ENCODE results near the gene VSTM2L. TPM values are rescaled to one million over a fixed set of nuclear protein-coding genes. Genes with fewer than 3 reads are reported as not detected.
"Not testable (repeated sequence)": the region's sequence is repeated elsewhere in the genome, so short reads cannot be mapped to it uniquely, and the experiment has no call there.

Gene VSTM2L
- total and polyA plus RNA-seq, 2 experiments from 2014 or later = 4.1 to 9.2 TPM

DNA sequence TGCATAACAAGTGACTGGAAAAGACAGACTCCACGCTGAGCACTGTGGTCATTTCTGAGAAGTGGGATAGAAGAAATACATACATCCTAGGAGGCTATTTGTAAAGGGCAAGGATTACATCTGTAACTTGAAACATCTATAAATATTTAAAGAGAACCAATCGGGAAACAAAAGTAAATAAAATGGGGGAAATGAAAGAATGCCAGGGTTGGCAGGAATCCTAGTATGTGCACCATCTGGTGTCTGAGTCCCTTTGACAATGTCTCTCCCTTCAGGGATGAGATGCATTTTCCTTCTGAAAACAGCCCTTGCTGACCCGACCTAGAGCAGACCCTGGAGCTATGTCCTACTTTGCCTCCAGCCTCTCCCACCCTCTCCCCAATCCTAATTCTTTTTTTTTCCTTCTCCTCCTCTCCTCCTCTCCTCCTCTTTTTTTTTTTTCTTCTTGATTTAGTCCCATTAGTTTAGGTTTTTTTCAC is 53.2 kb downstream of the VSTM2L start:
- Histone ChIP-seq H3K79me2 (ENCODE audit: insufficient read depth) (no peaks in the 10 kb centered on the region), H2AFZ (no peak overlapping the region), H3K4me2 (ENCODE audit: unreplicated experiment) (no peak overlapping the region), H3K36me3 (ENCODE audit: low read depth) (no peaks in the 10 kb centered on the region), H3K27me3 (replicated peaks; ENCODE audit: insufficient read depth) (peaks cover 33% of the 10 kb centered on the region), H3K27ac (no peak overlapping the region), H3K4me1 (ENCODE audit: insufficient read depth) (no peaks in the 10 kb centered on the region), H3K9ac (no peak overlapping the region), H3K9me3 (ENCODE audit: low read depth) (no peaks in the 10 kb centered on the region), H3F3A (ENCODE audit: insufficient read depth) (no peaks in the 10 kb centered on the region), H4K20me1 (ENCODE audit: insufficient read depth) (no peaks in the 10 kb centered on the region), H3K9me2 (ENCODE audit: insufficient read depth) (no peaks in the 10 kb centered on the region), H3K4me3 (no peak overlapping the region)
- in situ Hi-C loops (cut with MboI) = no loop called here
- 12 to 14% methylated on average over 3 of the region's 3 CpGs for WGBS, 2 experiments (ENCODE audit: low coverage in 1 of 2, low lambda C conversion rate in 2 of 2, missing lambda C conversion rate in 2 of 2)
- no peak for DNase-seq
- no peak for TF ChIP-seq EZH2 (IDR thresholded peaks at IDR 0.05; ENCODE audit: insufficient read depth, poor library complexity, severe bottlenecking)

DNA sequence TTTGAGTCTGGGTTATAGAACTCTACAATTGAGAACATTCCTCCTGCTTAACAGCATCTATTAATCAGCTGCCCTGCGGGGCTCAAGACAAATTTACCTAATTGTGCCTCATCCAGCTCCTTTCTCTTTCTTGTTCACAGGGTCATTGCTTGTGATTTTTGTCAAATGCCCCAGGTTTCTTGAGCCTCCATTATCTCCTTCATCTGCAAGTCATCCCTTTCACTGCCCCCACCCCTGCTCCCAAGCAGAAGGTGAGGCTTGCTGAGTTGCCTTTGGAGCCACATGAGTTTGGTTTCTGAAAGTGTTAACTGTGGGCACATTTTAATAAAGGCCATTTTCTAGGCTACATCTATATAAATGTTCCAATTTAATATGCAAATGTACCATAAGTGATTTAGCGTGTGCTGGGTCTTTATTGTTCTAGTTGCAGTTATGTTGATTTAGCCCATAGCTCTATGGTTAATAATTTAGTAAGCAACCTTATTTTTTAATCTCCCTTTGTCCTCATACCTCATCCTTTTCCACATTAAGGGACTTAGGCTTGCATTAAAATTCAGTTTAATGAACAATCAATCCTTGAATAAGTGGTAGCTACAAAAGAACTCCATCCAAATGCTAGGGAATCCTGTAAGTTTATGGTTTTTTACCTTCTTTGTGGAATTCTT is 56.1 kb downstream of the VSTM2L start:
- H3K79me2 ChIP-seq (ENCODE audit: insufficient read depth) = no peaks in the 10 kb centered on the region
- 75 to 76% methylated on average over 2 of the region's 2 CpGs for WGBS, 2 experiments (ENCODE audit: low coverage in 1 of 2, low lambda C conversion rate in 2 of 2, missing lambda C conversion rate in 2 of 2)
- H2AFZ ChIP-seq = no peak overlapping the region
- no peaks in the 10 kb centered on the region for H3K9me2 ChIP-seq (ENCODE audit: insufficient read depth)
- no peak overlapping the region for H3K4me2 ChIP-seq (ENCODE audit: unreplicated experiment)
- TF ChIP-seq EZH2 (IDR thresholded peaks at IDR 0.05; ENCODE audit: insufficient read depth, poor library complexity, severe bottlenecking) (no peak), EZH2phosphoT487 (IDR thresholded peaks at IDR 0.05; ENCODE audit: insufficient read depth, low read depth) (no peak)
- no peaks in the 10 kb centered on the region for H3K9me3 ChIP-seq (ENCODE audit: low read depth)
- H3K36me3 ChIP-seq (ENCODE audit: low read depth) = no peaks in the 10 kb centered on the region
- H4K20me1 ChIP-seq (ENCODE audit: insufficient read depth) = no peaks in the 10 kb centered on the region
- H3K4me3 ChIP-seq = no peak overlapping the region
- DNase-seq = no peak
- H3K27me3 ChIP-seq (replicated peaks; ENCODE audit: insufficient read depth) = peaks cover 33% of the 10 kb centered on the region
- H3K27ac ChIP-seq = no peak overlapping the region
- no peaks in the 10 kb centered on the region for H3F3A ChIP-seq (ENCODE audit: insufficient read depth)
- no peak overlapping the region for H3K9ac ChIP-seq
- in situ Hi-C loops (cut with MboI) = no loop called here
- no peaks in the 10 kb centered on the region for H3K4me1 ChIP-seq (ENCODE audit: insufficient read depth)

DNA sequence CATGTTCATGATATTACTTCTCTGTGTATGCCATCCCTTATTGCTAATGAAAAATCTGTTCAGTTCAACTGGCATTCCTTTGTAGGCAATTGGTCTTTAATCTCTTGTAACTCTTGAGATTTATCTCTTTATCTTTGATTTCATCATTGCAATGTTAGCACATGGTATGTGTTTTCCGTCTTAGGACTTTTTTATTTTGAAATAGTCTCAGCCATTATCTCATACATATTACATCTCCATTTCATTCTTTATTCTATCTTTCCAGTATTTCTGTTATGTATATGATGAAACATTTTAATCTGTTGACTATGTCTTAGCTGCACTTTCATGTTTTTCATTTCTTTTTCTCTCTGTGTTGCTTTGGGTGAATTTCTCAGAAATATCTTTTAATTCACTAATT is 58.1 kb downstream of the VSTM2L start:
- H3K9ac ChIP-seq = no peak overlapping the region
- H2AFZ ChIP-seq = no peak overlapping the region
- DNase-seq = no peak
- H4K20me1 ChIP-seq (ENCODE audit: insufficient read depth) = no peaks in the 10 kb centered on the region
- WGBS, 2 experiments (ENCODE audit: low coverage in 1 of 2, low lambda C conversion rate in 2 of 2, missing lambda C conversion rate in 2 of 2) = 88 to 90% methylated on average over 1 of the region's 1 CpG
- TF ChIP-seq EZH2phosphoT487 (IDR thresholded peaks at IDR 0.05; ENCODE audit: insufficient read depth, low read depth) (no peak), EZH2 (IDR thresholded peaks at IDR 0.05; ENCODE audit: insufficient read depth, poor library complexity, severe bottlenecking) (no peak)
- H3K36me3 ChIP-seq (ENCODE audit: low read depth) = no peaks in the 10 kb centered on the region
- H3K27ac ChIP-seq = no peak overlapping the region
- no peak overlapping the region for H3K4me2 ChIP-seq (ENCODE audit: unreplicated experiment)
- H3K9me3 ChIP-seq (ENCODE audit: low read depth) = no peaks in the 10 kb centered on the region
- H3K4me1 ChIP-seq (ENCODE audit: insufficient read depth) = no peaks in the 10 kb centered on the region
- no peaks in the 10 kb centered on the region for H3K9me2 ChIP-seq (ENCODE audit: insufficient read depth)
- in situ Hi-C loops (cut with MboI) = no loop called here
- no peak overlapping the region for H3K4me3 ChIP-seq
- H3F3A ChIP-seq (ENCODE audit: insufficient read depth) = no peaks in the 10 kb centered on the region
- H3K27me3 ChIP-seq (replicated peaks; ENCODE audit: insufficient read depth) = peaks cover 41% of the 10 kb centered on the region
- H3K79me2 ChIP-seq (ENCODE audit: insufficient read depth) = no peaks in the 10 kb centered on the region

DNA sequence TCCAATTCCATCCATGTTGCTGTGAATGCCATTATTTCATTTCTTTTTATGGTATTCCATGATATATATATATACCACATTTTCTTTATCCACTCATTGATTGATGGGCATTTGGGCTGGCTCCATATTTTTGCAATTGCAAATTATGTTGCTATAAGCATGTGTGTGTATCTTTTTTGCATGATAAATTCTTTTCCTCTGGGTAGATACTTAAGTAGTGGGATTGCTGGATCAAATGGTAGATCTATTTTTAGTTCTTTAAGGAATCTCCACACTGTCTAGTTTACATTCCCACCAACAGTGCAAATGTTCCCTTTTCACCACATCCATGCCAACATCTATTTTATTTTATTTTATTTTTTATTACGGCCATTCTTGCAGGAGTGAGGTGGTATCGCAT is 60.6 kb downstream of the VSTM2L start:
- peaks cover 27% of the 10 kb centered on the region for H3K27me3 ChIP-seq (replicated peaks; ENCODE audit: insufficient read depth)
- in situ Hi-C loops (cut with MboI); H3K36me3 ChIP-seq (ENCODE audit: low read depth); H3K4me2 ChIP-seq (ENCODE audit: unreplicated experiment); H3K9ac ChIP-seq; H3K9me2 ChIP-seq (ENCODE audit: insufficient read depth); H3K4me3 ChIP-seq; H3K4me1 ChIP-seq (ENCODE audit: insufficient read depth); H4K20me1 ChIP-seq (ENCODE audit: insufficient read depth); DNase-seq; H2AFZ ChIP-seq; H3K79me2 ChIP-seq (ENCODE audit: insufficient read depth); H3K9me3 ChIP-seq (ENCODE audit: low read depth); H3F3A ChIP-seq (ENCODE audit: insufficient read depth); H3K27ac ChIP-seq: not testable (repeated sequence)
- WGBS, 2 experiments (ENCODE audit: low coverage in 1 of 2, low lambda C conversion rate in 2 of 2, missing lambda C conversion rate in 2 of 2) = 60 to 74% methylated on average over 2 of the region's 2 CpGs

Measured in GM23248 (cell line).